ENCODE data around the gene ZNF451.
"Not testable (repeated sequence)": the region's sequence is repeated elsewhere in the genome, so short reads cannot be mapped to it uniquely, and the experiment has no call there.

Gene ZNF451
- long read RNA-seq, donor 1, partial matches to known transcripts: 0 of 1 reads
- long read RNA-seq, donor 1, other reads (novel, unspliced or antisense): 0 of 1 reads
- long read RNA-seq, donor 2, full-length matches to known transcripts: 3 of 3 reads
- long read RNA-seq, donor 2, partial matches to known transcripts: 0 of 3 reads
- long read RNA-seq, donor 2, other reads (novel, unspliced or antisense): 0 of 3 reads
- long read RNA-seq, donor 3, partial matches to known transcripts: 0 of 3 reads
- long read RNA-seq, donor 3, other reads (novel, unspliced or antisense): 0 of 3 reads
- long read RNA-seq, donor 4, full-length matches to known transcripts: 3 of 8 reads
- long read RNA-seq, donor 4, partial matches to known transcripts: 5 of 8 reads
- long read RNA-seq, donor 4, other reads (novel, unspliced or antisense): 0 of 8 reads
- long read RNA-seq, donor 5, full-length matches to known transcripts: 5 of 5 reads
- long read RNA-seq, donor 5, partial matches to known transcripts: 0 of 5 reads
- long read RNA-seq, donor 5, other reads (novel, unspliced or antisense): 0 of 5 reads
- long read RNA-seq, donor 6, full-length matches to known transcripts: 2 of 2 reads
- long read RNA-seq, donor 6, partial matches to known transcripts: 0 of 2 reads
- long read RNA-seq, donor 6, other reads (novel, unspliced or antisense): 0 of 2 reads
- long read RNA-seq, donor 7, full-length matches to known transcripts: 7 of 7 reads
- long read RNA-seq, donor 7, partial matches to known transcripts: 0 of 7 reads
- long read RNA-seq, donor 7, other reads (novel, unspliced or antisense): 0 of 7 reads
- long read RNA-seq, donor 8, full-length matches to known transcripts: 7 of 13 reads
- long read RNA-seq, donor 8, partial matches to known transcripts: 6 of 13 reads
- long read RNA-seq, donor 8, other reads (novel, unspliced or antisense): 0 of 13 reads

GRCh38 chr6:57089687-57090457 lies at the start of gene ZNF451:
ZNF451 (plus strand) TSS chr6:57090188; CDS start chr6:57090254, 66 bp downstream.
- peak; percentile 93 for DNase-seq

- DNase-seq: not testable (repeated sequence)
These were observed 45.9 kb upstream of the ZNF451 start for GRCh38 chr6:57044061-57044460.

- DNase-seq: no peak
These were observed 45.4 kb upstream of the ZNF451 start for GRCh38 chr6:57044568-57044967.

GRCh38 chr6:57046332-57047256 lies 43.4 kb upstream of the ZNF451 start, which contains the start of gene KIAA1586:
KIAA1586 (plus strand) TSS chr6:57046693; CDS start chr6:57046756, 63 bp downstream.
- peak; percentile 88 for DNase-seq

DNA sequence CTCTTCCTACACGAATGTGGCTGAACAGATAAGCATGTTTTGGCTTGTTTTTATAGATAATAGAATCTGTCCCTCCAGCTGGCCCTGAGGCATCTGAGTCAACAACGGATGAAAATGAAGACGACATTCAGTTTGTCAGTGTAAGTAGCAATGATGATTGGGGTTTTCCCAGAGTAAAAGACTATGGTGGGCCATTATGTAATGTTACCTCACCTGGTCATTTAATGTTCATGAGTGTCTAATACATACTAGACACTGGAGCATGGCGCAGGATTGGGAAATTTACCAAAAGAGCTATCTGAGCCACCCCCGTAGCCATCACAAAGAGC lies 42.8 kb upstream of the ZNF451 start:
- DNase-seq: not testable (repeated sequence)

DNA sequence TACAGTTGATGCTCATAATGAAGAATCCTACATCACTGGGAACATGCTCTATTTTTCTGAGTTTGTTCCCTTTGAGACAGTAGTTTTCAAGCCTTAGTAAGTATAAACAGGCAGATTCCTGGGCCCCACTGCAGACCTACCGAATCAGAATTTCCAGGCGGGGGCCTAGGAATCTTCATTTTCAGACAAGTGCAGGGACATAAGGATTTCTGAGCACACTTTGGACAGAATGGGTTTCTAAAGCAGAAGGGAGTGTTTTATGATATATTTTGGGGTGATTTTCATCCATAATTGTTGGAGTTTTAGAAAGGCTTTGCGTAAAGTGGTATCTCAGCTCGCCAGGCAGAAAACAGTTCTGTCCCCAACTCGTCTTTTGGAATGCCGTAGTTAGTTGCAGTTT lies 42.1 kb upstream of the ZNF451 start:
- DNase-seq: not testable (repeated sequence)

GRCh38 chr6:57048577-57048976 lies 41.4 kb upstream of the ZNF451 start:
- no peak for DNase-seq

GRCh38 chr6:57063847-57064246 lies 26.1 kb upstream of the ZNF451 start:
- no peak for DNase-seq

GRCh38 chr6:57064809-57065208 lies 25.2 kb upstream of the ZNF451 start:
- no peak for DNase-seq

DNA sequence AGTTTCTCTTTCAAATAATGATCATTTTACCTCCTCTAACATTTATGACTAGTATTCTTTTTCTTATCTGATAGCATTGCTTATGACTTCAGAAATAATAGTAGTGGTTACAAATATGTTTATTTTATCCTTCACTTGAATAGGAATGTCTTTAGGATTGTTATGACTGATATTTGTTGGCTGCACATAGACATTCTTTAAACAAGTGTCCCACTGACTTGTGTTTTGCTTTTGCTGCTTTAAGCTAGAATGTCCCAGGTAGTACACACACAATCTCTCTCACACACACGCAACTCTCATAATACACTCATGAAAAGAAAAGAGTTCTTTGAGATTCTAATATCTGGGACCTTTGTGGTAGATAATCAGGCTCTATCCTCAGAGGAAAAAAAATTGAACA lies 21.9 kb upstream of the ZNF451 start:
- DNase-seq: no peak

GRCh38 chr6:57069228-57069627 lies 20.8 kb upstream of the ZNF451 start:
- DNase-seq: no peak

GRCh38 chr6:57069920-57070331 lies 20.1 kb upstream of the ZNF451 start:
- no peak for DNase-seq

DNA sequence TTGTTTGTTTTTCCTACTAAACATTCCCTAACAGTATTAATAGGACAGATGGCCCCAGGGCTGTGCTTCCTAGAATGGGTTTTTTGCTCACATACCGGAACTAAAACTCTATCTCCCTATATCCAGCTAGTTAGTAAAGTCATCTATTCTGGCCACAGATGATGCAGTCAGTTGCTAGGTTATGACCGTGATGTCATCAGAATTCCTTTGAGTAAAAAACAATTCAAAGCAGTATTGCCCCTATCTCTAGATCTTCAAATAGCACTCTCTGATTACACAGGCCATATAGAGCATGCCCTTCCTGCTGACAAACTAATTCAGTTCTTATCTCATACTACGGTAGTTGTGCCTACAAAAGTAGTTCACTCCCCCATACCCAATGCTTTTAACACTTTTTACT lies 17.9 kb upstream of the ZNF451 start:
- DNase-seq: no peak

DNA sequence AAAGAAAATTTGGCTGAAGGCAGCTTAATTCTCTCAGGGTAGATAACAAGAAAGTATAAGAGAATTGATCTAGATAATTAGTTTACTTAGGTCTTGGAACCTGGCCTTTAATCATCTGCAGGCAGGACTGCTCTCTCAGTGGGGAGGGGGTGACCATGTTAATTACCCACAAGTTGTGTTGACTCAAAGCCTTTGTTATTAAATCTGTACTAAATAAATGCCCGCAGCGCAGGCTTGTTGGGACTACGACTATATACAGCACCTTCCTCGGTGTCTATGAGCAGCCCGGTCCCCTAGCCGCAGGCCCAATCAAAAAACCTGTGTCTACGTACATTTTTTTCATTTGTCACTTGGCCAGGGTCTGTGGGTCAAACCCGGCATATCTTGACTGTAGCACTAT lies 15.6 kb upstream of the ZNF451 start:
- no peak for DNase-seq

DNA sequence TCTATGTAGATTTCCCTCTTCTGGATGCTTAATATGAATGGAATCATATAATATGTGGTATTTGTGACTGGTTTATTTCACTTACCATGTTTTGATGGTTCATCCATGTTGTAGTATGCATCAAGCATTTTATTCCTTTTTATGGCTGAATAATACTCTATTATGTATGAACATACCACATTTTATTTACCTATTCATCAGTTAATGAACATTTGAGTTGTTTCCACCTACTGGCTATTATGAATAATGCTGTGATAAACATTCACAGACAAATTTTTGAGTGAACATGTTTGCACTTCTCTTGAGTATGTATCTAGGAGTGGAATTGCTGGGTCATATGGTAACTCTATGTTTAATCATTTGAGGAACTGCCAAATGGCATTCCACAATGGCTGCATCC lies 14.9 kb upstream of the ZNF451 start:
- DNase-seq: no peak

DNA sequence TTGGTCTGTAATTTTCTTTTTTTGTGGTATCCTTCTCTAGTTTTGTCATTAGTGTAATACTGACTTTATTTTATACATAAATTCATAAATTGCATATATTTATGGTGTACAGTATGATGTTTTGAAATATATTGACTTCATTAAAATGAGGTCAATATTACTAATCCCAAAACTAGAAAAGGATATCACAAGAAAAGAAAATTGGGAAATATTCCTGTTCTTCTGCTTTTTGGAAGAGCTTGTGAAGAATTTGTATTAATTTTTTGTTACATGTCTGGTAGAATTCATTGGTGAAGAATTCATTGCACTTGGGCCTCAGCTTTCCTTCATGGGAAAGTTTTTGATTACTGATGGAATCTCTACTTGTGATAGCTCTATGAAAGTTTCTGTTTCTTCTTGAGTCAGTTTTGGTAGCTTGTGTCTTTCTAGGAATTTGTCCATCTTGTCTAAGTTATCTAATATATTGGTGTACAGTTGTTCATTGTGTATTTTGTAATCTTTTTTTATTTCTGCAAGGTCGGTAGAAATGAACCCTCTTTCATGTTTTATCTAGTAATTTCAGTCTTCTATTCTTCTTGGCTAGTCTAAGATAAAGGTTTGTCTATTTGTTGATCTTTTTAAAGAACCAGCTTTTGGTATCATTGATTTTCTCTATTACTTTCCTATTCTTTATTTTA lies 11.3 kb upstream of the ZNF451 start:
- DNase-seq: no peak

DNA sequence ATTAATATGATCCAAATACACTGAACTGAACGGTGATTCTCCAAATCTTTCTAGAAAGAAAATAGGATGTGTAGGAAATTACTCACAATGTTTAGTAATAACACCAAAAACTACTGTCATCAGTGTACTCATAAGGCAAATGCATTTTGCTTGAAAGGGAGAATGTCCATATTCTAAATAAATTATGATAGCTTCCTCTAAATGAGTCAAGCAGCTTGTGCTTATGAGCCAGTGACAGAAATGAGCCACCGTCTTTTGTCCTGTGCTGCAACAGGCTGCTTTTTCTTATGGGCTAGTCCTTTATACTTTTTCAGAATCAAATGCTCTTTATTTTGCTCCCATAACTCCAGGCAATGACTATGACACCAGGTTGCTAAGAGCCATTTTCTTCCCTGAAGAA lies 4.5 kb upstream of the ZNF451 start:
- no peak for DNase-seq

DNA sequence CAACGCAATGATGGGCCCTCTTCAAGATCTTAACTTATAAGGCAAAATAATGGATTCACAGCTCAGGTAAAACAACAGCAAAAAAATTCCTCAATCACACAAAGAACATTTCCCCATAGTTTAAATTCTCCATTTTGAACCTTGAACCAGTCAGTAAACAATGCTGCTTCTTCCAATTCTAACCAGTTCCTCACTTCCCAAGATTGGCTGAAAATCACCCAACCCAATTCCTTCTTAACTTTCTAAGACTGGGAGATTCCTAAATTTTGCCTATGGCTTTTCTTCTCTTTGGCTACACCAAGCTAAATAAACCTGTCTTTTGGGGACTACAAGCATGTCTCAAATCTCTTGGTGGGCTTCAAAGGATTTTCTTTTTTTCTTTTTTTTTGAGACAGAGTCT lies 3.1 kb upstream of the ZNF451 start:
- DNase-seq: no peak

GRCh38 chr6:57087916-57088315 lies 2.1 kb upstream of the ZNF451 start:
- DNase-seq: no peak

- no peak for DNase-seq
These were observed 723 bp upstream of the ZNF451 start for GRCh38 chr6:57089265-57089664.

All from right kidney (tissue), 9 donors.